NCI-H128 (cell line): ENCODE data around the gene FABP3.

Source experiments
- DNase-seq: peaks from one replicate; lab custom pipeline; 2025; ENCODE audit not compliant: unreplicated experiment; lab: John Stamatoyannopoulos, UW

The FABP3 gene

GRCh38 chr1:31324992-31325391 is 47.9 kb downstream of the FABP3 start:
- DNase-seq = no peak

GRCh38 chr1:31324093-31324492 is 48.8 kb downstream of the FABP3 start:
- DNase-seq = no peak

- no peak for DNase-seq
Measured at GRCh38 chr1:31318146-31318545, 54.7 kb downstream of the FABP3 start.

- DNase-seq = no peak
Measured at GRCh38 chr1:31315902-31316301, 57.0 kb downstream of the FABP3 start.
